ENCODE data around the gene DLG2. TPM values are rescaled to one million over a fixed set of nuclear protein-coding genes. Genes with fewer than 3 reads are reported as not detected.

The DLG2 gene
- polyA plus RNA-seq, 1 experiment, result 0.68 TPM

DNA sequence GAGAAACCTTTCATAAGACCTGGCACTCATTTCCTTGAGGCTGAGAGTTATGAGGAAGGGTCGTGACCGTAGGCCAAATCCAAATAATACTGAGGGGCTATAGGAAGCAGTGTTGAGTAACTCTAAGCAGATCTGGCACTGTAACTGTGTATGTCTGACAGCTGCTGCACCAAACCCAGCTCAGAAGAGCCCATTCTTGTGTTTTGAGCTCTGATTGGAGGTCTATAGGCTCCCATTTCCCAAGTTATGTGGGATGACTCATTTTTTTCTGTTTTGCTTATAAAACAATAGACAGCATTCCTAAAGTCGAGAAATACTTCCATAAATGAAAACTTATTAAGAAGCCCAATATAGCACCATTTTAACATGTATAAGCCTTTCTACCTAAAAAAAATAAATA lies 645.8 kb downstream of the DLG2 start:
- Histone ChIP-seq H3K9me3 (ENCODE audit: control insufficient read depth, insufficient read depth, low read length) (no peaks in the 10 kb centered on the region; the same call in 1 of the 2 replicates), H3K4me3 (ENCODE audit: low read depth, low read length) (no peak overlapping the region), H3K27me3 (ENCODE audit: control insufficient read depth, insufficient read depth, low read length) (no peaks in the 10 kb centered on the region), H3K27ac (ENCODE audit: low read depth, low read length) (no peak overlapping the region)
- no peak for DNase-seq (ENCODE audit: low read depth, low spot score)
- ChIA-PET CTCF (interaction anchor here (1.7 kb wide), 1 partner anchor 9 kb away, joined by 3 read pairs; no protein-coding TSS in a partner anchor), POLR2A (no interaction called here)
- TF ChIP-seq, protein P1, sequence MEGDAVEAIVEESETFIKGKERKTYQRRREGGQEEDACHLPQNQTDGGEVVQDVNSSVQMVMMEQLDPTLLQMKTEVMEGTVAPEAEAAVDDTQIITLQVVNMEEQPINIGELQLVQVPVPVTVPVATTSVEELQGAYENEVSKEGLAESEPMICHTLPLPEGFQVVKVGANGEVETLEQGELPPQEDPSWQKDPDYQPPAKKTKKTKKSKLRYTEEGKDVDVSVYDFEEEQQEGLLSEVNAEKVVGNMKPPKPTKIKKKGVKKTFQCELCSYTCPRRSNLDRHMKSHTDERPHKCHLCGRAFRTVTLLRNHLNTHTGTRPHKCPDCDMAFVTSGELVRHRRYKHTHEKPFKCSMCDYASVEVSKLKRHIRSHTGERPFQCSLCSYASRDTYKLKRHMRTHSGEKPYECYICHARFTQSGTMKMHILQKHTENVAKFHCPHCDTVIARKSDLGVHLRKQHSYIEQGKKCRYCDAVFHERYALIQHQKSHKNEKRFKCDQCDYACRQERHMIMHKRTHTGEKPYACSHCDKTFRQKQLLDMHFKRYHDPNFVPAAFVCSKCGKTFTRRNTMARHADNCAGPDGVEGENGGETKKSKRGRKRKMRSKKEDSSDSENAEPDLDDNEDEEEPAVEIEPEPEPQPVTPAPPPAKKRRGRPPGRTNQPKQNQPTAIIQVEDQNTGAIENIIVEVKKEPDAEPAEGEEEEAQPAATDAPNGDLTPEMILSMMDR (IDR thresholded peaks at IDR 0.05; ENCODE audit: low read depth, low read length), result no peak

DNA sequence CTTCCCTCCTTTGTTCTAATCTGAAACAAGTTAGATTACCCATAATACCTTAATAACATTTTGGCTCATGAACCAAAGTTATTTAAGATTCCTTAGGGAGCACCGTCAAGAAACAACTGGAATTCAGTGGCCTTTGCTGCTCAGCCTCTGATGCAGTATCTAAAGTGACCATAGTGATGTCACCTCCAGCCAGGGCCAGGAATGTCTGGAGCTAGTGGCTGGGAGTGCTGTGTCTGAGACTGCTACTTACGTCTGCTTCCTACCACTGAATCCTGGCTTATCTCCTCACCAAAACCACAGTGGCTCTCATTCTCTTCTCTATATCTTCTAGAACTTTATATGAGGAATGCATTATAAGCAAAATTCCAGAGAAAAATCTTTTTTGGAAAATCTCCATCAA lies 658.0 kb downstream of the DLG2 start:
- no peak overlapping the region for H3K27ac ChIP-seq (ENCODE audit: low read depth, low read length)
- ChIA-PET CTCF (interaction anchor here (0.6 kb wide), 1 partner anchor 33 kb away, joined by 3 read pairs; no protein-coding TSS in a partner anchor), POLR2A (no interaction called here)
- no peaks in the 10 kb centered on the region for H3K9me3 ChIP-seq (ENCODE audit: control insufficient read depth, insufficient read depth, low read length)
- DNase-seq (ENCODE audit: low read depth, low spot score), result no peak
- TF ChIP-seq, protein P1 (IDR thresholded peaks at IDR 0.05; ENCODE audit: low read depth, low read length), result no peak
- H3K4me3 ChIP-seq (ENCODE audit: low read depth, low read length), result no peak overlapping the region
- no peaks in the 10 kb centered on the region for H3K27me3 ChIP-seq (ENCODE audit: control insufficient read depth, insufficient read depth, low read length)

DNA sequence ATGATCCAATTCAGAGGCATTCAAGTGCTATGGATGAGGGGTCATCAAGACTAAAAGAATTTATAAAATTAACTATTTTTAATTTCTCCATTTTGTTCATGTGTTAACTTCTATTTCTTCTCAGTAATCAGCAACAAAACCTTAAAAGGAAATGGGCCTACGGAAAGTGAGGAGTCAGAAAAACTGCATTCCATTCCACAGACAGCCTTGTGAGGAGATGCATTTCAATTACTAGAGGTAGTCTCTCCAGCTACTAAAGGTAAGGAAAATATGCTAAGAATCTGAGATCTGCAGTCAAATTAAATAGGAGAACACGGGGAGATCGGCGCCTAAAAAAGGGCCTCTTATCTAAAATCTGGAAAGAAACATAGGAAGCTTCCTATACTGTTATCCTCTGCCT lies 661.7 kb downstream of the DLG2 start:
- DNase-seq (ENCODE audit: low read depth, low spot score), result no peak
- TF ChIP-seq, protein P1 (IDR thresholded peaks at IDR 0.05; ENCODE audit: low read depth, low read length), result no peak
- Histone ChIP-seq H3K27me3 (ENCODE audit: control insufficient read depth, insufficient read depth, low read length) (no peaks in the 10 kb centered on the region), H3K27ac (ENCODE audit: low read depth, low read length) (no peak overlapping the region), H3K4me3 (ENCODE audit: low read depth, low read length) (no peak overlapping the region), H3K9me3 (ENCODE audit: control insufficient read depth, insufficient read depth, low read length) (no peaks in the 10 kb centered on the region)
- CTCF ChIA-PET, result no interaction called here
- POLR2A ChIA-PET, result no interaction called here

DNA sequence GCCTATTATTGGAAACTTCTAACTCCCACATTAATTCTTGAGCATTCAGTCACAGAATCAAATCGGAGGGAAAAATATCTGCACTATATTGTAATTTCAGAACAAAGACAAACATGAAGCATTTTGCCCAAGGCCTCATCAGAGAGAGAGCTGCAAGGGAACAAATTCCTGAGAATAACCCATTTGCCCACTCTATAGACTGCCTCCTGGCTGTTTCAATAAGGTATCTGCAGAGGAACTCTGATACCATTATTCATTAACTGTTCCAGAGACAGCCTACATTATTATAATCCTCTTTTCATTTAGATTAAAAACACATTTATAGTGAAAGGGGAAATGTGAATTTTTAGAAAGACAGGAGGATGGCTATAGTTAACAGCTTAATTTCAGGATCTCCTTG lies 663.9 kb downstream of the DLG2 start:
- POLR2A ChIA-PET, result no interaction called here
- CTCF ChIA-PET, result no interaction called here
- no peaks in the 10 kb centered on the region for H3K27me3 ChIP-seq (ENCODE audit: control insufficient read depth, insufficient read depth, low read length)
- no peak overlapping the region for H3K4me3 ChIP-seq (ENCODE audit: low read depth, low read length)
- H3K9me3 ChIP-seq (ENCODE audit: control insufficient read depth, insufficient read depth, low read length), result no peaks in the 10 kb centered on the region
- TF ChIP-seq, protein P1 (IDR thresholded peaks at IDR 0.05; ENCODE audit: low read depth, low read length), result no peak
- DNase-seq (ENCODE audit: low read depth, low spot score), result no peak
- no peak overlapping the region for H3K27ac ChIP-seq (ENCODE audit: low read depth, low read length)

DNA sequence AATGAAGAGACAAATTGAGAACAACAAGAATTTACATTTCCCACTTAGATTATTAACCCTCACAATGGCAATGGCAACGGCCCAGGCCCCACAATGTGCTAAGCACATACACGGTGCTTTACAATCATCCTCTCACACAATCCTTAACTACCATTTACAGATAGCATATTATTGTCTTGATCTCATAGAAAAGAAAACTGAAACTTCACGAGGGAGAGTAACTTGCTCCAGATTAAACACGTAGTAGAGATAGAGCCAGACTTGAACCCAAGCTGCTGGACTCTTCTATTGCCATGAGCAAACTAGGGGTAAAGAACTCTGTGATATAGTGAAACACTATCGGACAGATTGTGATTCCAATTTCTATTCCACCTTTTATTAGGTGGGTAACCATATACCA lies 665.1 kb downstream of the DLG2 start:
- H3K27me3 ChIP-seq (ENCODE audit: control insufficient read depth, insufficient read depth, low read length), result no peaks in the 10 kb centered on the region
- TF ChIP-seq, protein P1 (IDR thresholded peaks at IDR 0.05; ENCODE audit: low read depth, low read length), result no peak
- no peak for DNase-seq (ENCODE audit: low read depth, low spot score)
- H3K4me3 ChIP-seq (ENCODE audit: low read depth, low read length), result no peak overlapping the region
- no peaks in the 10 kb centered on the region for H3K9me3 ChIP-seq (ENCODE audit: control insufficient read depth, insufficient read depth, low read length)
- ChIA-PET CTCF (no interaction called here), POLR2A (no interaction called here)
- no peak overlapping the region for H3K27ac ChIP-seq (ENCODE audit: low read depth, low read length)
